Lower leg skin (tissue), 3 donors: ENCODE results near the gene PDE7B.

Experiments
- POLR2A ChIP-seq, 2 donors: fragments of 450-650 bp; IDR thresholded peaks; one replicate each; pipeline ENCODE4 v1.6.1; 2016 to 2017; ENCODE audit warnings: antibody characterized with exemption in 2 of 2, mild to moderate bottlenecking in 1 of 2, moderate library complexity in 1 of 2
- TF ChIP-seq, protein P1 (sequence below), 3 donors: fragments of 450-650 bp; IDR thresholded peaks; one replicate each; pipeline ENCODE4 v1.5.1; 2016; ENCODE audit warnings: antibody characterized with exemption in 3 of 3, mild to moderate bottlenecking in 3 of 3, moderate library complexity in 2 of 3

DNA sequence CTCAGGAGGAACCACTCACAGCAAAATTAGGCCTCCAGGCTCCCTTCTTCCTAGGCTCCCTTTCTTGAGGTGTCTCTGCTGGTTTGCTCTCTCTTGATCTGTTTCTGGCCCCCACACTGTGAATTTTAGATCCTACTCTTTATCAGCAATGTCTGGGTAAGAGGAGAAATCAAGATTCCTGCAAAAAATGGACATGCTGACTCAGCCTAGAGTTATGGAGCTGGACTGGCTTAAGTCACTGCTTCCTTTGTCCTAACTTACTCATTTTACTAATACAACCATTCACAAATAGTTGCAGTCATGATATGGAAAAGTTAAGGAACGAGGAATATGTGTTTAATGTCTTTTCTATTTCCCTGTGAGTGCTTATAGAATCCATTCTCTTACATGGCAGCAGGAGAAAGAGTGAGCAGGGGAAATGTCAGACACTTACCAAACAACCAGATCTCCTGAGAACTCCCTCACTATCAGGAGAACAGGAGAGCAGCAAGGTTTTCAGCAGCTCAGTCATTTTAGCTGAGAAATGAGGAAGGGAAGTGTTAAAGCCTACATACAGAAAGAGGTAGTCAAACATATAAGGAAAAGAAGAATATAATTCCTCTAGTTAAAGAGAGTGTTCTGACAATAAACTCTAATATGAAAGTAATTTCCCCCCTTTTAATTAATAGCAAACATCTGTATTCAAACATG is 160.8 kb downstream of the PDE7B start:
- TF ChIP-seq, protein P1, sequence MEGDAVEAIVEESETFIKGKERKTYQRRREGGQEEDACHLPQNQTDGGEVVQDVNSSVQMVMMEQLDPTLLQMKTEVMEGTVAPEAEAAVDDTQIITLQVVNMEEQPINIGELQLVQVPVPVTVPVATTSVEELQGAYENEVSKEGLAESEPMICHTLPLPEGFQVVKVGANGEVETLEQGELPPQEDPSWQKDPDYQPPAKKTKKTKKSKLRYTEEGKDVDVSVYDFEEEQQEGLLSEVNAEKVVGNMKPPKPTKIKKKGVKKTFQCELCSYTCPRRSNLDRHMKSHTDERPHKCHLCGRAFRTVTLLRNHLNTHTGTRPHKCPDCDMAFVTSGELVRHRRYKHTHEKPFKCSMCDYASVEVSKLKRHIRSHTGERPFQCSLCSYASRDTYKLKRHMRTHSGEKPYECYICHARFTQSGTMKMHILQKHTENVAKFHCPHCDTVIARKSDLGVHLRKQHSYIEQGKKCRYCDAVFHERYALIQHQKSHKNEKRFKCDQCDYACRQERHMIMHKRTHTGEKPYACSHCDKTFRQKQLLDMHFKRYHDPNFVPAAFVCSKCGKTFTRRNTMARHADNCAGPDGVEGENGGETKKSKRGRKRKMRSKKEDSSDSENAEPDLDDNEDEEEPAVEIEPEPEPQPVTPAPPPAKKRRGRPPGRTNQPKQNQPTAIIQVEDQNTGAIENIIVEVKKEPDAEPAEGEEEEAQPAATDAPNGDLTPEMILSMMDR (IDR thresholded peaks at IDR 0.05): no peak
- TF ChIP-seq POLR2A (IDR thresholded peaks at IDR 0.05): no peak
